Epithelial cell of proximal tubule (primary cell): ENCODE data around the gene RICTOR. TPM values are rescaled to one million over a fixed set of nuclear protein-coding genes. Genes with fewer than 3 reads are reported as not detected.

Source experiments
- total RNA-seq: library from RNA; depleted of rRNA; stranded (reverse); fragments of >200 nt; gene quantifications from 2 replicates; pipeline ENCODE4 v1.2.3, GENCODE V29; 2015

RICTOR gene
- total RNA-seq, 1 donor from 2014 or later: 13.8 TPM

Other genes with a start within 250 kb of the RICTOR start
- 20.1 and 25.5 TPM in 2 replicates for gene OSMR, start 228.4 kb downstream of the RICTOR start, total RNA-seq
- gene FYB1, start 145.2 kb upstream of the RICTOR start, total RNA-seq: not detected in 2 replicates